PC-9 (cell line): ENCODE data around the gene OR8H2.

ENCODE experiments used
- EZH2 ChIP-seq: fragments of 200-600 bp; sonication (generic); IDR thresholded peaks from 2 replicates; pipeline ENCODE4 v1.8.0; 2017; ENCODE audit warnings: antibody characterized with exemption, low read depth
- TF ChIP-seq, protein P1 (sequence below): fragments of 200-600 bp; sonication (generic); conservative IDR thresholded peaks from 2 replicates; pipeline ENCODE4 v1.6.1; 2017; ENCODE audit warnings: mixed run types, antibody characterized with exemption, mild to moderate bottlenecking, moderate library complexity

DNA sequence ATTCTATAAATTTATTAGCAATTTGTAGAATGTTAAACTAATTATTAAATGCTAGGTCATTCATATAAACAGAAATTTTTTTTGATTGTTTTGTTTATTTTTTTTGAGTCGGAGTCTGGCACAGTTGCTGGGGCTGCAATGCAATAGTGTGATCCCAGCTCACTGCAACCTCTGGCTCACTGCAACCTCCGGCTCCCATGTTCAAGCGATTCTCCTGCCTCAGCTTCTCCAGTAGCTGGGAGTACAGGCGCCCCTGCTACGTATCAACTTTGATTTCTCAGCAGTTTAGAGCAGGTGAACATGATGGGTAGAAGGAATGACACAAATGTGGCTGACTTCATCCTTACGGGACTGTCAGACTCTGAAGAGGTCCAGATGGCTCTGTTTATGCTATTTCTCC, 18.6 kb downstream of the OR8H2 start, which contains the start of gene OR8H3:
- TF ChIP-seq, protein P1, sequence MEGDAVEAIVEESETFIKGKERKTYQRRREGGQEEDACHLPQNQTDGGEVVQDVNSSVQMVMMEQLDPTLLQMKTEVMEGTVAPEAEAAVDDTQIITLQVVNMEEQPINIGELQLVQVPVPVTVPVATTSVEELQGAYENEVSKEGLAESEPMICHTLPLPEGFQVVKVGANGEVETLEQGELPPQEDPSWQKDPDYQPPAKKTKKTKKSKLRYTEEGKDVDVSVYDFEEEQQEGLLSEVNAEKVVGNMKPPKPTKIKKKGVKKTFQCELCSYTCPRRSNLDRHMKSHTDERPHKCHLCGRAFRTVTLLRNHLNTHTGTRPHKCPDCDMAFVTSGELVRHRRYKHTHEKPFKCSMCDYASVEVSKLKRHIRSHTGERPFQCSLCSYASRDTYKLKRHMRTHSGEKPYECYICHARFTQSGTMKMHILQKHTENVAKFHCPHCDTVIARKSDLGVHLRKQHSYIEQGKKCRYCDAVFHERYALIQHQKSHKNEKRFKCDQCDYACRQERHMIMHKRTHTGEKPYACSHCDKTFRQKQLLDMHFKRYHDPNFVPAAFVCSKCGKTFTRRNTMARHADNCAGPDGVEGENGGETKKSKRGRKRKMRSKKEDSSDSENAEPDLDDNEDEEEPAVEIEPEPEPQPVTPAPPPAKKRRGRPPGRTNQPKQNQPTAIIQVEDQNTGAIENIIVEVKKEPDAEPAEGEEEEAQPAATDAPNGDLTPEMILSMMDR = no peak
- no peak for TF ChIP-seq EZH2
